Osteocyte (in vitro differentiated cells): ENCODE results near the gene CD55. TPM values are rescaled to one million over a fixed set of nuclear protein-coding genes. Genes with fewer than 3 reads are reported as not detected.
A peak's percentile ranks its signal among the peaks of the same experiment; 100 is the strongest.

Source experiments
- DNase-seq: peaks from one replicate; pipeline ENCODE4 v3.0.0; 2021; ENCODE audit warnings: mixed read lengths; ENCODE audit not compliant: unreplicated experiment; ENCODE audit errors: extremely low spot score
- H3K27ac Mint-ChIP-seq: one replicate; pipeline ENCODE4 v1.8.0; 2021; ENCODE audit warnings: mild to moderate bottlenecking, mixed read lengths; ENCODE audit not compliant: unreplicated experiment
- H3K27me3 Mint-ChIP-seq: one replicate; pipeline ENCODE4 v1.8.0; 2021; ENCODE audit warnings: mixed read lengths; ENCODE audit not compliant: unreplicated experiment
- H3K36me3 Mint-ChIP-seq: one replicate; pipeline ENCODE4 v1.8.0; 2021; ENCODE audit warnings: mixed read lengths; ENCODE audit not compliant: unreplicated experiment
- H3K4me1 Mint-ChIP-seq: one replicate; pipeline ENCODE4 v1.8.0; 2021; ENCODE audit warnings: mixed read lengths; ENCODE audit not compliant: unreplicated experiment
- H3K4me3 Mint-ChIP-seq: one replicate; pipeline ENCODE4 v1.8.0; 2021; ENCODE audit warnings: mild to moderate bottlenecking, moderate library complexity, mixed read lengths; ENCODE audit not compliant: unreplicated experiment
- H3K9me3 Mint-ChIP-seq: one replicate; pipeline ENCODE4 v1.8.0; 2021; ENCODE audit warnings: mixed read lengths; ENCODE audit not compliant: unreplicated experiment
- long read RNA-seq: library from polyadenylated mRNA; unstranded; transcript quantifications from one replicate; pipeline ENCODE4 v2.0.0, GENCODE V29; 2021
- total RNA-seq: library from RNA; stranded (reverse); gene quantifications from 2 replicates; pipeline ENCODE4 v1.2.1, GENCODE V29; 2021
- TF ChIP-seq, protein P1 (sequence below): fragments of 200-600 bp; sonication (generic); IDR thresholded peaks from 2 replicates; pipeline ENCODE4 v1.5.0; 2021; ENCODE audit warnings: antibody characterized with exemption, mild to moderate bottlenecking, moderate library complexity

Gene CD55, protein sequence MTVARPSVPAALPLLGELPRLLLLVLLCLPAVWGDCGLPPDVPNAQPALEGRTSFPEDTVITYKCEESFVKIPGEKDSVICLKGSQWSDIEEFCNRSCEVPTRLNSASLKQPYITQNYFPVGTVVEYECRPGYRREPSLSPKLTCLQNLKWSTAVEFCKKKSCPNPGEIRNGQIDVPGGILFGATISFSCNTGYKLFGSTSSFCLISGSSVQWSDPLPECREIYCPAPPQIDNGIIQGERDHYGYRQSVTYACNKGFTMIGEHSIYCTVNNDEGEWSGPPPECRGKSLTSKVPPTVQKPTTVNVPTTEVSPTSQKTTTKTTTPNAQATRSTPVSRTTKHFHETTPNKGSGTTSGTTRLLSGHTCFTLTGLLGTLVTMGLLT
- total RNA-seq: 2.7 and 3.3 TPM in 2 replicates
- long read RNA-seq, partial matches to known transcripts: 0 of 6 reads
- long read RNA-seq, other reads (novel, unspliced or antisense): 1 of 6 reads

DNA sequence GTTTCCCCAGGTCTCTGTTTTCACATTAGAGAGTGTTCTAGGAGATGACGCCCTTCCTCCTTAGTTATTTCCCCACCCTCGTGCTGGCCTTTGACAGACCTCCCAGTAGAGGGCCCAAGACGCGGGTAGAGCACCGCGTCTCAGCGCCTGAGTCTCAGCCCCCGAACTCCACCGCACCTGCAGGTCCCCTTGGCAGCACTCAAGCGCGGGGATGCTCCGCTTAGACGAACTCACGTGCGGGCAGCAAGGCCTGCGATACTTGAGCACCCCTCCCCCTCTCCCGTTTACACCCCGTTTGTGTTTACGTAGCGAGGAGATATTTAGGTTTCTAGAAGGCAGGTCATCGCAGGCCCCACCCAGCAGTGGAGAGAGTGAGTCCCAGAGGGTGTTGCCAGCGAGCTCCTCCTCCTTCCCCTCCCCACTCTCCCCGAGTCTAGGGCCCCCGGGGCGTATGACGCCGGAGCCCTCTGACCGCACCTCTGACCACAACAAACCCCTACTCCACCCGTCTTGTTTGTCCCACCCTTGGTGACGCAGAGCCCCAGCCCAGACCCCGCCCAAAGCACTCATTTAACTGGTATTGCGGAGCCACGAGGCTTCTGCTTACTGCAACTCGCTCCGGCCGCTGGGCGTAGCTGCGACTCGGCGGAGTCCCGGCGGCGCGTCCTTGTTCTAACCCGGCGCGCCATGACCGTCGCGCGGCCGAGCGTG, at the start of gene CD55:
TSS of gene CD55 (plus strand) at position 600 of the 711 bp plus-strand sequence. CDS start at position 688, 88 bp downstream.
- Mint-ChIP-seq H3K9me3 (no peaks in the 10 kb centered on the region), H3K27me3 (peaks cover 43% of the 10 kb centered on the region), H3K27ac (peak within 1 kb of the TSS; percentile 40), H3K4me3 (peak within 1 kb of the TSS; percentile 84), H3K4me1 (peaks cover 12% of the 10 kb centered on the region), H3K36me3 (no peaks in the 10 kb centered on the region)
- TF ChIP-seq, protein P1, sequence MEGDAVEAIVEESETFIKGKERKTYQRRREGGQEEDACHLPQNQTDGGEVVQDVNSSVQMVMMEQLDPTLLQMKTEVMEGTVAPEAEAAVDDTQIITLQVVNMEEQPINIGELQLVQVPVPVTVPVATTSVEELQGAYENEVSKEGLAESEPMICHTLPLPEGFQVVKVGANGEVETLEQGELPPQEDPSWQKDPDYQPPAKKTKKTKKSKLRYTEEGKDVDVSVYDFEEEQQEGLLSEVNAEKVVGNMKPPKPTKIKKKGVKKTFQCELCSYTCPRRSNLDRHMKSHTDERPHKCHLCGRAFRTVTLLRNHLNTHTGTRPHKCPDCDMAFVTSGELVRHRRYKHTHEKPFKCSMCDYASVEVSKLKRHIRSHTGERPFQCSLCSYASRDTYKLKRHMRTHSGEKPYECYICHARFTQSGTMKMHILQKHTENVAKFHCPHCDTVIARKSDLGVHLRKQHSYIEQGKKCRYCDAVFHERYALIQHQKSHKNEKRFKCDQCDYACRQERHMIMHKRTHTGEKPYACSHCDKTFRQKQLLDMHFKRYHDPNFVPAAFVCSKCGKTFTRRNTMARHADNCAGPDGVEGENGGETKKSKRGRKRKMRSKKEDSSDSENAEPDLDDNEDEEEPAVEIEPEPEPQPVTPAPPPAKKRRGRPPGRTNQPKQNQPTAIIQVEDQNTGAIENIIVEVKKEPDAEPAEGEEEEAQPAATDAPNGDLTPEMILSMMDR: no peak
- DNase-seq: peak; percentile 84

GRCh38 chr1:207274882-207275281, 46.6 kb upstream of the CD55 start:
- Mint-ChIP-seq H3K4me1 (no peaks in the 10 kb centered on the region), H3K4me3 (no peak overlapping the region), H3K9me3 (peaks cover 15% of the 10 kb centered on the region), H3K27ac (no peak overlapping the region), H3K27me3 (no peaks in the 10 kb centered on the region), H3K36me3 (no peaks in the 10 kb centered on the region)
- TF ChIP-seq, protein P1: no peak
- DNase-seq: no peak

- TF ChIP-seq, protein P1: no peak
- Mint-ChIP-seq H3K4me1 (no peaks in the 10 kb centered on the region), H3K9me3 (peaks cover 15% of the 10 kb centered on the region), H3K27ac (no peak overlapping the region), H3K36me3 (no peaks in the 10 kb centered on the region), H3K27me3 (no peaks in the 10 kb centered on the region), H3K4me3 (no peak overlapping the region)
- DNase-seq: no peak
Observed at GRCh38 chr1:207276465-207276864, 45.0 kb upstream of the CD55 start.

DNA sequence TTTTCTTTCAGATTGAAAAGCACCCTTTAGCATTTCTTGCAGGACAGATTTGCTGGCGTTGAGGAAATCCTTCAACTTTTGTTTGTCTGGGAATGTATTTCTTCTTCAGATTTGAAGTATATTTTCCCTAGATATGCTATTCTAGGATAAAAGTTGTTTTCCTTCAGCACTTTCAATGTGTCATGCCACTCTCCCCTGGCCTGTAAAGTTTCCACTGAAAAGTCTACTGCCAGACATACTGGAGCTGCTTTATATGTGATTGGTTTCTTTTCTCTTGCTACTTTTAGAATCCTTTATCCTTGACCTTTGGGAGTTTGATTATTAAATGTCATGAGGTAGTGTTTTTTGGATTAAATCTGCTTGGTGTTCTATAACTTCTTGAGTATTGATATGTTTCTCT, 44.2 kb upstream of the CD55 start:
- Mint-ChIP-seq H3K27me3 (no peaks in the 10 kb centered on the region), H3K9me3 (peaks cover 10% of the 10 kb centered on the region), H3K27ac (no peak overlapping the region), H3K36me3 (no peaks in the 10 kb centered on the region), H3K4me3 (no peak overlapping the region), H3K4me1 (no peaks in the 10 kb centered on the region)
- DNase-seq: no peak
- TF ChIP-seq, protein P1: no peak

DNA sequence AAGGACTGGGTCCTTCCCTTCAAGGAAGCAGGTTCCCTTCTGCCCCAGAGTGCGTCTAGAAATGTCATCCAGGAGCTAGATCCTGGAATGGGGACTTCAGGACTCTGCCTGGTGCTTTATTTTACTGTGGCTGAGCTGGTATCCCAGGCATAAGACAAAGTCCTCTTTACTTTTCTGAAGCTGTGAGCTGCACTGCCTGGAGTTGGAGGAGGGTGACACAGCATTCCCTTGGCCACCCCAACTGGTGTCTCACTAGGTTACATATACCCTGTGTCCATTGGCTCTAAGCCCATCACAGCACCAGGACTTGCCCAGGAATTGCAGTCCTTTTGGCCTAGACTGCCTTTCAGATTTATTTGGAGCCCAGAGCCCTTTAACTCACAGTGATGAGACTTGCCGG, 41.8 kb upstream of the CD55 start:
- TF ChIP-seq, protein P1: no peak
- Mint-ChIP-seq H3K4me3 (no peak overlapping the region), H3K9me3 (no peaks in the 10 kb centered on the region), H3K4me1 (no peaks in the 10 kb centered on the region), H3K27ac (no peak overlapping the region), H3K27me3 (no peaks in the 10 kb centered on the region), H3K36me3 (no peaks in the 10 kb centered on the region)
- DNase-seq: no peak
